ENCODE measurements around the gene TMEM240.

Gene TMEM240

DNA sequence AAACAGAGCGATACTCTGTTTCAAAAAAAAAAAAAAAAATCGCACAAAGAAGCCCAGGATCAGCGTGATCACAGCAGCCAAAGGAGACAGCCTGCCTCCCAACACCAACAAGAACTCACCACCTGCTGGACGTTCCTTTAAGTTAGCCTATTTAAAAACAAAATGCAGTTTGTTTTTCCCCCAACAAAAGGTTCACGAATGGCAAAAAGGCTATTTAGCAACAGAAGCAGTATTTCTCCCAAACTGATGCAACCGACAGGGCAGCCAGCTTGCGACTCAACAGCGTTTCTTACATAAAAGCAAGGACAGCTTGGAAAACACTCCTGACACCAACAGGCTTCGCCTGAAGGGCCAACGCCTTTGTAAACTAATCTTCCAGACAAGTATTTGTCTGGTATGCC lies 27.5 kb upstream of the TMEM240 start:
- Histone ChIP-seq H3K36me3 (ENCODE audit: control insufficient read depth, insufficient read depth, low read length) (no peaks in the 10 kb centered on the region), H3K4me1 (no peaks in the 10 kb centered on the region), H3K9ac (no peak overlapping the region), H2AFZ (no peak overlapping the region), H3K4me2 (ENCODE audit: low read length) (no peak overlapping the region), H3K9me3 (ENCODE audit: control insufficient read depth, low read length) (no peaks in the 10 kb centered on the region), H3K27me3 (ENCODE audit: control insufficient read depth, insufficient read depth, low read length) (no peaks in the 10 kb centered on the region), H3K79me2 (peaks cover 42% of the 10 kb centered on the region), H3K4me3 (ENCODE audit: low read depth, low read length) (no peak overlapping the region), H3K27ac (no peak overlapping the region)
- no peak for TF ChIP-seq CTCF (IDR thresholded peaks at IDR 0.05)

- H3K36me3 ChIP-seq (ENCODE audit: control insufficient read depth, insufficient read depth, low read length) = no peaks in the 10 kb centered on the region
- no peak overlapping the region for H3K27ac ChIP-seq
These were observed 26.9 kb upstream of the TMEM240 start for GRCh38 chr1:1567152-1567875.

DNA sequence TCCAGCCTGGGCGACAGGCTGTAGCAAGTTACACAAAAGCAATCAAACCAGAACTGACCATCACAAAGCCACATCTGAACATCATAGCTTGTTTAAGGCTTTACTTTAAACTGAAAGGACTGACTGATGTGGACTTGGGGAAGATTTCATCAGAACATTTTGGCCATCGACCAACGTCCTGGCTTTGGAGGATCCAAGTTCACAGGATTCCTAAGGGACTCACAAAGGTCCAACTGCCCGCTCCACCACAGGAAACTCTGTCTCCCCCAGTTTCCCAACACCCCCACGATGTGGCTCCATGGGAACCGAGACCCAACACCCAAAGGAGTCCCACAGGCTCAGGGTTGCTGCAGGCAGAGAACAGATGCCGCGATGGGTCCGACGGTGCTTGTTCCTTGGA lies 24.9 kb upstream of the TMEM240 start:
- Histone ChIP-seq H3K79me2 (peaks cover 36% of the 10 kb centered on the region), H3K9me3 (ENCODE audit: control insufficient read depth, low read length) (no peaks in the 10 kb centered on the region), H3K36me3 (ENCODE audit: control insufficient read depth, insufficient read depth, low read length) (no peaks in the 10 kb centered on the region), H3K27me3 (ENCODE audit: control insufficient read depth, insufficient read depth, low read length) (no peaks in the 10 kb centered on the region), H3K4me2 (ENCODE audit: low read length) (no peak overlapping the region), H3K9ac (no peak overlapping the region), H2AFZ (no peak overlapping the region), H3K4me1 (no peaks in the 10 kb centered on the region), H3K27ac (no peak overlapping the region), H3K4me3 (ENCODE audit: low read depth, low read length) (no peak overlapping the region)
- no peak for TF ChIP-seq CTCF (IDR thresholded peaks at IDR 0.05)

More at GRCh38 chr1:1567152-1567875, 26.9 kb upstream of the TMEM240 start:
- TF ChIP-seq CTCF (IDR thresholded peaks at IDR 0.05) = no peak
- Histone ChIP-seq H3K79me2 (peaks cover 39% of the 10 kb centered on the region), H3K27me3 (ENCODE audit: control insufficient read depth, insufficient read depth, low read length) (no peaks in the 10 kb centered on the region), H3K4me1 (no peaks in the 10 kb centered on the region), H3K4me2 (ENCODE audit: low read length) (no peak overlapping the region), H3K9ac (no peak overlapping the region), H3K4me3 (ENCODE audit: low read depth, low read length) (no peak overlapping the region), H2AFZ (no peak overlapping the region), H3K9me3 (ENCODE audit: control insufficient read depth, low read length) (no peaks in the 10 kb centered on the region)

DNA sequence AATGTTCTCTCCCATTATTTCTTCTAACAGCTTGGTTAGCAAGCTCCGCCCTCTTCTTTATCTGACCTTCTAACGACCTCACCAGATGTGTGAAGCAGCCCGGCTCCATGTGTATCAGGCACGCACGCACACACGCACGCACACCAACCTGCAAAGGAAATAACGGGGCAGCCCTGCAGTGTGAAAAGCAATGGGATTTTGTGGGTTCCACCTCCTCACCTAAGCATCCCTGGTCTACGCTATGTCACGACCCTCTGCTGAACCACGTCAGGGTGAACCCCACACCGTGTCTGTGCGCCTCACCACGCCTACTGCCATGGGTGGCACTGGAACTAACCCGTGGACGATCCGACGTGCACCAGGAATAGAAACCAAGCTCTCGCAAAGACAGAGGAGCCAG lies 23.8 kb upstream of the TMEM240 start:
- Histone ChIP-seq H3K27me3 (ENCODE audit: control insufficient read depth, insufficient read depth, low read length) (no peaks in the 10 kb centered on the region), H3K79me2 (peaks cover 30% of the 10 kb centered on the region), H3K9me3 (ENCODE audit: control insufficient read depth, low read length) (no peaks in the 10 kb centered on the region), H3K4me1 (no peaks in the 10 kb centered on the region), H3K27ac (no peak overlapping the region), H3K4me3 (ENCODE audit: low read depth, low read length) (no peak overlapping the region), H2AFZ (no peak overlapping the region), H3K9ac (no peak overlapping the region), H3K36me3 (ENCODE audit: control insufficient read depth, insufficient read depth, low read length) (no peaks in the 10 kb centered on the region), H3K4me2 (ENCODE audit: low read length) (no peak overlapping the region)
- TF ChIP-seq CTCF (IDR thresholded peaks at IDR 0.05) = no peak

GRCh38 chr1:1563688-1564087 lies 23.3 kb upstream of the TMEM240 start:
- no peak for TF ChIP-seq CTCF (IDR thresholded peaks at IDR 0.05)
- Histone ChIP-seq H3K27me3 (ENCODE audit: control insufficient read depth, insufficient read depth, low read length) (no peaks in the 10 kb centered on the region), H2AFZ (no peak overlapping the region), H3K4me2 (ENCODE audit: low read length) (no peak overlapping the region), H3K4me3 (ENCODE audit: low read depth, low read length) (no peak overlapping the region), H3K79me2 (peaks cover 28% of the 10 kb centered on the region), H3K36me3 (ENCODE audit: control insufficient read depth, insufficient read depth, low read length) (no peaks in the 10 kb centered on the region), H3K4me1 (no peaks in the 10 kb centered on the region), H3K9ac (no peak overlapping the region), H3K27ac (no peak overlapping the region), H3K9me3 (ENCODE audit: control insufficient read depth, low read length) (no peaks in the 10 kb centered on the region)

All from parathyroid adenoma (tissue), 2 donors.